Activated naive CD4-positive, alpha-beta T cell treated with Interleukin-2 at 50 U/mL for 16 hours (primary cell): Measurements from ENCODE around the gene TFE3.
"Not testable (repeated sequence)": the region's sequence is repeated elsewhere in the genome, so short reads cannot be mapped to it uniquely, and the experiment has no call there.

Experiments
- DNase-seq: peaks from one replicate; pipeline ENCODE4 v3.0.0-alpha.2; 2020

Gene TFE3

DNA sequence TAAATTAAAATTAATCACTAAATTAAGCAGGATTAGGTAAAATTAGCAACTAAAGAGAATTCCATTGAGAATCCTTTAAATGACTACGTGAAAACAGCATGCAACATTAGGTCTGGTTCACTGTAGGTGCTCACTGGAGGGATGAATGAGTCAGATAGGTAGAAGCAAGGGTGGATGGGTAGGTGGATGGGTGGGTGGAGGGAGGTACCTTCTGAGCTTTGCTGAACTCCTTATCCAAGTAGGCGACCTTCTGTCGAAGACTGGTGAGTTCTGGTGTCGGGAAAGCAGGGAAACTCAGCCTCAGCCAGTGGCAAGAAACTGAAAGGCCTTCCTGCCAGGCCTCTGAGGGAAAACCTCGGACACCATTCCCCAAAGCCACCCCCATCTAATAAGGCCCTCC, 44.1 kb downstream of the TFE3 start:
- peak; percentile 7 for DNase-seq

DNA sequence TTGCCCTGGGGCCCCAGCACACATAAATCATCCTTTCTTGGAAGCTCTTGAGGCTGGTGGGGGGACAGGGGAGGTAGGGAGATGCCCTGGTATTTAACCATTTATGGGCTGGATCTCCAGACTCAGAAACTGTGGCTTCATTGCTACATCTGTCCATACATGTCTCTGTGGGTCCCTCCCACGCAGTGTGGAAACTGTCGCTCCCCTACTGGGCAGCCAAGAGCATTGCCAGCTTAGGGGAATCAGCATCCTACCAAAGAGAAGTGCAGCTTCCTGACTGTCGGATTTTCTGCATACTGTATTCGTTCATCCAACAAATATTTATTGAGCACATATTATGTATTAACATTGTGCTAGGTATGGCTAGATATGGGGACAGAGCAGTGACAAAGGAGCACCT, 44.8 kb downstream of the TFE3 start:
- DNase-seq, result no peak

DNA sequence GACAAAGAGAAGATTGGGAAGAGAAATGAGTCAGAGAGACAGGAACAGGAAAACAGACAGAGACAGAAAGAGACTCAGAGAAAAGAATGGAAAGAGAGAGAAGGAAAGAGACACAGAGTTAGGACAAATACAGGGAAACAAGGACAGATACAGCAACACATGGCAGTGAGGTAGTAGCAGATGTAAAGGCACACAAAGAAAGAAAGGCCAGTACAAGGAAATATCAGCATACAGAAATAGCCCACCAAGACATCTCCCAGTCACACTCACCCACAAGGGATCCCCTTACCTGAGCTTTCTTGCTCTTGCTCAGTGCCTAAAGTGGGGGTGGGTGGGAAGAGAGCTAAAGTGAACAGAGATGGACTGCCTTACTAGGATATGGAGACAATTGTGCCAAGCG, 45.3 kb downstream of the TFE3 start:
- DNase-seq, result no peak

DNA sequence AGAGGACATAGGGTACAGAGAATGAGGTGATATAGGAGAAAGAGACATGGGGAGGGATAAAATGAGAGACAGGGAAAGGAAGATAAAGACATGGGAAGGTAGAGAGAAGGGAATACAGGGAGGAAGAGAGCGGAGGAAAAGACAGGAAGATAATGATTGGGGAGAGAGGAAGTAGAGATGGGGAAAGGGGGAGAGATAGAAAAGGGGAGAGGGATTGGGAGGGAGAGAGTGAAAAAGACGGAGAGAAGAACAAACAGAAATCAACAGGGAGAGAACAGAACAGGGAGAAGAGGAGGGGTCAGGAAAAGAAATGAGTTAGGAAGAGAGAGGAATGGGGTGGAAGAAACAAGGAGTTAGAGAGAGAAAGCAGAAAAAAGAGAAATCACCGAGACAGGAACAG, 45.7 kb downstream of the TFE3 start:
- no peak for DNase-seq

DNA sequence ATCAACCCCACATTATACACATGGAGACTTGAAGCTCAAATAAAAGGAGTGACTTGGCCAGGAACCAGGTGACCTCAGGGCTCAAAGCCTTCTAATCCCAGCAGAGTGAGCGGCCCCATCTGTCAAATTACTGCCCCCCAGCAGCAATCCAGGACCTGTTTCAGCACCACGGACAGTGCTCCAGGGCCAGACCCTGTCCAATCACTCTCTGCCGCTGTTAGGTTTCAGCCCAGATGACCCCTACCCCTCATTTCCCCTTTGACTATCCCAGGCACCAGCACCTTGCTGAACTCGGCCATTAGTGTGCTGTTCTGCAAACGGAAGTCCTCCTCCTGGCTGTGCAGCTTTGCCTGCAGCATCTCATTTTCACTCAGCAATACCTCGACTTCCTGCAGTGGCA, 46.2 kb downstream of the TFE3 start:
- DNase-seq, result no peak

DNA sequence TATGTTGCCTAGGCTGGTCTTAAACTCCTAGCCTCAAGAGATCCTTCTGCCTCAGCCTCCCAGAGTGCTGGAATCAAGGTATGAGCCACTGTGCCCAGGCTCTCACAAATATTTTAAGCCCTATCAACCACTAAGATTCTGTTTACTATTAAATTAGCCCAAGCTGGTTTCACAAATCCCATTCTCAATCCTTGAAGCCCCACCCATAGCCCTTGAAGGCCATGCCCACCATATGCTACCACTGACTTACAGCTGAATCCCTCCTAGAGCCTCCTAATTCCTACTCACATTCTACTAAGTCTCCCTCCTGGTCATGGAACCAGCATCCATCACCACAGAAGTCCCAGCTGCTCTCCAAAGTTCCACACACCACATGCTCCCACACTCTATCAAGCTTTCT, 50.8 kb downstream of the TFE3 start:
- no peak for DNase-seq

DNA sequence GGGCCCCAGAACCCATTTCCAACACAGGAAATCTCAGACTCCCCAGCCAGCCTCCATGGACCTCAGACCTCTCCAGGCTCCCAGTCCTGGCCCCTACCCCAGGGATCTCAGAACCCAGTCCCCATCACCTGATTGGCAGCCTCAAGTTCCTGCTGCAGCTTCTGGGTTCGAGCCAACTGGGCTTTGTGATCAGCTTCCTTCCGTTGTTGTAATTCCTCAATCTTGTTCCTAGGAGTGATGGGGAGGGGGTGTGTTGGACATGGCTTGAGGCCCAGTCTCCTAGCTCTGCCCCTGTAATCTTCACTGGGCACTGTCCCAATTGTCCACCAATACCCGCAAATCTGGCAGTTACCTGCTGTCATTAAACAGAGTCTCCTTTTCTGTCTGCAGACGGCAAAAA, 53.7 kb downstream of the TFE3 start:
- DNase-seq, result no peak

DNA sequence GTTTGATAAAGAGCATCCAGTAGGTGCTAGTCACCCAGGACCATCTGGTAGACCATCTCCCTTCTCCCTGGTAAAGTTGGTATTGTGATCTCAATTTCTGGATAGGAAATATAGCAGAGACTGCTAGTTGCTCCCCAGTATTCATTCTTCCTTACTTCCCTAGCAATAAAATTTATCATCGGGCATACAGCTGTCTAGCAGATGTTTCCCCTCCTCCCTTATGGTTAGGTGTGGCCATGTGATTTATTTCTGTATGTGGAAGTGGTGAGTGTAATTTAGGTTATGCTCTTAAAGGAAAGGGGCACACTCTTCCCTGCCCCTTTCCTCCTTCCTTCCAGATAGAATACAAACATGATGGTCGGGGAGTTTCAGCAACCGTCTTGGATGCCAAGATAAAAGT, 59.3 kb downstream of the TFE3 start:
- DNase-seq, result no peak

DNA sequence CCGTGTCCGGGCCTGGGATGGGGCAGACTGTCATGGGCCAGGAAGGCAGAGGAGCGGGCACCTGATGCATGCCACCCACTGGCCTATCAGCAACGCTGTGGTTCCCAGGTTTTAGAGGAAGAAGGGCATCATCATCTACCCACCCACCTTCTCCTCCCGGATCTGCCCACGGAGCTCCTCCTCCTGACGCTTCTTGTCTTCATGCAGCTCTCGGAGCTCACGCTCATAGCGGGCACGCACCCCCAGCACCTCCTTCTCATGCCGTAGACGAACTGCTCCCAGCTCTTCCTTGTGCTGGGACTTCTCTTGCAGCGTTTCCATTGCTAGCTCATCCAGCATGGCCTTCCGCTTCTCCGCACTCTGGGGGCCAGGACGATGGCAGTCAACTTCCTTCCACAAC, 60.1 kb downstream of the TFE3 start:
- DNase-seq, result no peak

DNA sequence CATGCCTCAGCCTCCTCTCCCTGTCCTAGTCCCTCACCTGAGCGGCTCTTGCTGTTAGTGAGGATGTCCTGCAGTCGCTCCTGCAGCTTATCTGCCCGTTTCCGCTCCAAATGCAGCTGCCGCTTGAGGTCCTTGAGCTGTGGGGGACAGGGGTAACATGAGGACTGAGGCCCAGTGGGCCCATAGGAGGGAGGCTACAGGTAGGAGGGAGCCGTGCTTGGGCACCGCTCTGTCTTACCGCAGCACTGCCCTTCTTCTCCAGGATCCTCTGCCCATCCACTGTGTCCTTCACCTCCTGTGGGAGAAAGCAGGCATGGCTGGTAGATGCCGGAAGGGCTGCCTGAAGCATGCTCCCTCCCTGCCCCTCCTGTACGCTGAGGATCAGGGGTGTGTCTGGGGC, 62.0 kb downstream of the TFE3 start:
- DNase-seq, result no peak

DNA sequence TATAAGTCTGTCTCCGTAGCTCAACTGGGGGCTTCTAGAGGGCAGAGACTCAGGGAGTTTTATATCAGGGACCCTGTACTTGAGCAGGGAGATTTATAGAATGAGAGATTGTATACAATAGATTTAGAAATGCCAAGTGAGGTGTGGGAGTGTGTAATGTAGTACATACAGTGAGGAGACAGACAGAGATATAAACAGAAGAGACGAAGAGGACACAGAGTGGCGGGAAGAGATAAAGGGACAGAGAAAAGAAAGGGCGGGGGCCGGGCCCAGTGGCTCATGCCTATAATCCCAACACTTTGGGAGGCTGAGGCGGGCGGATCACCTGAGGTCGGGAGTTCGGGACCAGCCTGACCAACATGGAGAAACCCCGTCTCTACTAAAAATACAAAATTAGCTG, 62.8 kb downstream of the TFE3 start:
- not testable (repeated sequence) for DNase-seq
